Measurements from ENCODE around the gene GSN.

The GSN gene

GRCh38 chr9:121359351-121360294 lies 91.7 kb downstream of the GSN start:
- DNase-seq: no peak

GRCh38 chr9:121360601-121361374 lies 92.8 kb downstream of the GSN start:
- no peak for DNase-seq

GRCh38 chr9:121362813-121363621 lies 95.1 kb downstream of the GSN start:
- peak; percentile 95 for DNase-seq

GRCh38 chr9:121363622-121363961 lies 95.6 kb downstream of the GSN start:
- no peak for DNase-seq

GRCh38 chr9:121364077-121364476 lies 96.1 kb downstream of the GSN start:
- no peak for DNase-seq

GRCh38 chr9:121364886-121365285 lies 96.9 kb downstream of the GSN start:
- DNase-seq: no peak

- no peak for DNase-seq
These were observed 97.6 kb downstream of the GSN start for GRCh38 chr9:121365564-121365963.

- no peak for DNase-seq
These were observed 98.7 kb downstream of the GSN start for GRCh38 chr9:121366611-121367192.

GRCh38 chr9:121367306-121368137 lies 99.6 kb downstream of the GSN start:
- peak; percentile 49 for DNase-seq

GRCh38 chr9:121368138-121368522 lies 100.2 kb downstream of the GSN start:
- peak; percentile 44 for DNase-seq

GRCh38 chr9:121368745-121369144 lies 100.8 kb downstream of the GSN start:
- DNase-seq: peak; percentile 65

- DNase-seq: no peak
These were observed 101.8 kb downstream of the GSN start, which contains the start of gene STOM for GRCh38 chr9:121369595-121370265. Gene STOM, minus strand, starts transcription at chr9:121370250. Its CDS starts 63 bp downstream, at chr9:121370187.

- no peak for DNase-seq
These were observed 103.6 kb downstream of the GSN start for GRCh38 chr9:121371495-121372061.

- DNase-seq: no peak
These were observed 104.5 kb downstream of the GSN start for GRCh38 chr9:121372239-121373010.

GRCh38 chr9:121373011-121373729 lies 105.2 kb downstream of the GSN start:
- DNase-seq: no peak

- DNase-seq: peak; percentile 41
These were observed 108.4 kb downstream of the GSN start for GRCh38 chr9:121376214-121376830.

- DNase-seq: no peak
These were observed 112.9 kb downstream of the GSN start for GRCh38 chr9:121380846-121381245.
